IMR-90 (cell line): Measurements from ENCODE around the gene SRGAP2C. TPM values are rescaled to one million over a fixed set of nuclear protein-coding genes. Genes with fewer than 3 reads are reported as not detected.

ENCODE experiments used
- ATAC-seq: fragments of 200-7000 bp; cut with Tn5 transposase; 2 replicates; pipeline ENCODE4 v1.9.1; 2020; ENCODE audit warnings: low read depth, mild to moderate bottlenecking, moderate library complexity
- BruUV-seq: library from RNA; stranded (reverse); fragments of 400-500 nt; replicated peaks from 2 replicates; lab custom pipeline; 2021; lab: Mats Ljungman, UMichigan
- CTCF ChIA-PET: fragments of 300-600 bp; formaldehyde crosslinking; extraction: SDS; loops from one replicate; lab custom pipeline; 2021; ENCODE audit warnings: antibody characterized with exemption; lab: Yijun Ruan, JAX
- POLR2A ChIA-PET: fragments of 300-600 bp; sonication (Branson Sonifier 250); formaldehyde crosslinking; loops from one replicate; lab custom pipeline; 2022; ENCODE audit warnings: antibody characterized with exemption; ENCODE audit not compliant: unreplicated experiment; lab: Charles Lee
- DNase-seq: peaks from one replicate; pipeline ENCODE4 v3.0.0; 2013
- H2AFZ ChIP-seq: replicated peaks from 2 replicates; pipeline ENCODE3; 2013; ENCODE audit warnings: low read length, mild to moderate bottlenecking; ENCODE audit not compliant: poor library complexity
- H2AK5ac ChIP-seq: 2 replicates; pipeline ENCODE4 v1.6.1; 2013; ENCODE audit warnings: low read depth, low read length, inconsistent platforms
- H2AK9ac ChIP-seq: replicated peaks from 2 replicates; pipeline ENCODE3; 2013; ENCODE audit warnings: mild to moderate bottlenecking, low read depth, low read length, moderate library complexity; ENCODE audit not compliant: poor library complexity
- H2BK120ac ChIP-seq: 2 replicates; pipeline ENCODE4 v1.6.1; 2013; ENCODE audit warnings: low read depth, low read length, inconsistent platforms
- H2BK15ac ChIP-seq: 3 replicates; pipeline ENCODE4 v1.6.1; 2013; ENCODE audit warnings: low read depth, low read length, inconsistent platforms
- H2BK20ac ChIP-seq: 2 replicates; pipeline ENCODE4 v1.6.1; 2013; ENCODE audit warnings: low read depth, mild to moderate bottlenecking, inconsistent platforms, low read length, moderate library complexity
- H2BK5ac ChIP-seq: 2 replicates; pipeline ENCODE4 v1.6.1; 2013; ENCODE audit warnings: mild to moderate bottlenecking, low read depth, low read length, inconsistent platforms; ENCODE audit not compliant: poor library complexity, severe bottlenecking
- H3K14ac ChIP-seq: replicated peaks from 2 replicates; pipeline ENCODE4 v1.6.1; 2013; ENCODE audit warnings: low read depth, low read length, inconsistent platforms
- H3K18ac ChIP-seq: 2 replicates; pipeline ENCODE4 v1.6.1; 2013; ENCODE audit warnings: low read depth, low read length, control low read depth
- H3K23ac ChIP-seq: 2 replicates; pipeline ENCODE4 v1.6.1; 2013; ENCODE audit warnings: low read depth, low read length, inconsistent platforms
- H3K27ac ChIP-seq: 2 replicates; pipeline ENCODE4 v1.5.1; 2013; ENCODE audit warnings: mild to moderate bottlenecking, control low read depth, low read length; ENCODE audit not compliant: insufficient read depth
- H3K27me3 ChIP-seq: 2 replicates; pipeline ENCODE4 v1.6.1; 2013; ENCODE audit warnings: low read length; ENCODE audit not compliant: control insufficient read depth, insufficient read depth
- H3K36me3 ChIP-seq: 2 replicates; pipeline ENCODE4 v1.6.1; 2013; ENCODE audit warnings: low read length, mixed read lengths; ENCODE audit not compliant: control insufficient read depth, insufficient read depth
- H3K4ac ChIP-seq: 2 replicates; pipeline ENCODE4 v1.6.1; 2013; ENCODE audit warnings: low read depth, low read length, inconsistent platforms
- H3K4me1 ChIP-seq: 2 replicates; pipeline ENCODE4 v1.6.1; 2013; ENCODE audit warnings: low read length, mixed read lengths; ENCODE audit not compliant: control insufficient read depth, insufficient read depth
- H3K4me2 ChIP-seq: 2 replicates; pipeline ENCODE4 v1.6.1; 2013; ENCODE audit warnings: low read depth, mild to moderate bottlenecking, control low read depth, low read length, moderate library complexity
- H3K4me3 ChIP-seq: 2 replicates; pipeline ENCODE4 v1.5.1; 2013; ENCODE audit warnings: low read depth, mild to moderate bottlenecking, control low read depth, low read length, moderate library complexity; ENCODE audit not compliant: insufficient read depth
- H3K56ac ChIP-seq: 2 replicates; pipeline ENCODE4 v1.6.1; 2013; ENCODE audit warnings: low read length, inconsistent platforms; ENCODE audit not compliant: insufficient read depth; ENCODE audit errors: extremely low read depth
- H3K79me1 ChIP-seq, 2 experiments: 2 replicates each; pipeline ENCODE4 v1.6.1; 2013; ENCODE audit warnings: low read length in 2 of 2, inconsistent platforms in 1 of 2, low read depth in 1 of 2
- H3K9ac ChIP-seq: 2 replicates; pipeline ENCODE4 v1.6.1; 2013; ENCODE audit warnings: low read depth, low read length, control low read depth
- H3K9me1 ChIP-seq: 2 replicates; pipeline ENCODE4 v1.6.1; 2013; ENCODE audit warnings: low read length, inconsistent platforms; ENCODE audit not compliant: insufficient read depth
- H3K9me3 ChIP-seq: 2 replicates; pipeline ENCODE4 v1.6.1; 2013; ENCODE audit warnings: low read length; ENCODE audit not compliant: control insufficient read depth, insufficient read depth
- H4K20me1 ChIP-seq: 2 replicates; pipeline ENCODE4 v1.6.1; 2013; ENCODE audit warnings: low read length, inconsistent platforms; ENCODE audit not compliant: insufficient read depth
- H4K5ac ChIP-seq: 2 replicates; pipeline ENCODE4 v1.6.1; 2013; ENCODE audit warnings: mild to moderate bottlenecking, low read depth, low read length, control low read depth
- H4K8ac ChIP-seq, 2 experiments: 2 replicates each; pipeline ENCODE4 v1.6.1; 2013; ENCODE audit warnings: low read depth in 2 of 2, low read length in 2 of 2, control low read depth in 1 of 2, inconsistent platforms in 1 of 2
- H4K91ac ChIP-seq: 2 replicates; pipeline ENCODE4 v1.6.1; 2013; ENCODE audit warnings: low read depth, low read length, inconsistent platforms; ENCODE audit not compliant: insufficient read depth
- CEBPB ChIP-seq: IDR thresholded peaks from 2 replicates; pipeline ENCODE4 v1.6.1; 2012; ENCODE audit warnings: low read depth, low read length, improper control_type of control experiment
- FOS ChIP-seq: fragments of 150-350 bp; IDR thresholded peaks from 2 replicates; pipeline ENCODE4 v1.6.1; 2016; ENCODE audit warnings: low read depth, low read length
- WGBS, 2 experiments: methylation state at CpG; one replicate each; pipeline versions ENCODE4 v1.1.5 to v1.1.7; 2013; ENCODE audit warnings: missing lambda C conversion rate in 2 of 2; ENCODE audit not compliant: insufficient read length in 1 of 2; ENCODE audit errors: extremely low coverage in 2 of 2; 5-methylcytosine and 5-hydroxymethylcytosine counted together
- dilution Hi-C: fragments of 300-500 bp; cut with HindIII; formaldehyde crosslinking; loops from one replicate; pipeline ENCODE4 v1.14.3; 2018; ENCODE audit warnings: low sequenced_read_pairs; ENCODE audit not compliant: unreplicated experiment
- in situ Hi-C: fragments of 300-500 bp; cut with MboI; formaldehyde crosslinking; loops from 3 replicates; pipeline ENCODE4 v1.14.3; 2019; ENCODE audit warnings: low sequenced_read_pairs, inconsistent platforms, mixed read lengths
- intact Hi-C: fragments of 100-400 bp; cut with micrococcal nuclease; formaldehyde crosslinking; loops from 2 replicates; pipeline ENCODE4 v1.10.0; 2022
- polyA plus RNA-seq, 3 experiments: library from polyadenylated mRNA; depleted of rRNA; stranded (reverse); fragments of >200 nt; gene quantifications; 2 replicates each; pipeline ENCODE4 v1.2.3, GENCODE V29; 2012; ENCODE audit warnings: low replicate concordance in 1 of 3
- total RNA-seq: library from RNA; depleted of rRNA; stranded (reverse); fragments of >200 nt; gene quantifications from 2 replicates; pipeline ENCODE4 v1.2.3, GENCODE V29; 2012

Gene SRGAP2C
- total and polyA plus RNA-seq, 2 of the 4 experiments (the other 2 are of a cell fraction): 5.6 to 12.7 TPM

- Histone ChIP-seq H3K36me3 (no peaks in the 10 kb centered on the region), H3K4me1 (no peaks in the 10 kb centered on the region), H2AK9ac (no peak overlapping the region), H3K27ac (no peak overlapping the region), H3K27me3 (no peaks in the 10 kb centered on the region), H3K23ac (no peak overlapping the region), H4K8ac (no peak overlapping the region), H2BK15ac (no peak overlapping the region), H3K4ac (no peak overlapping the region), H2AFZ (no peak overlapping the region), H3K9me1 (no peaks in the 10 kb centered on the region), H3K18ac (no peak overlapping the region), H3K79me1 (no peaks in the 10 kb centered on the region), H3K9ac (no peak overlapping the region), H4K91ac (no peak overlapping the region), H3K4me2 (no peak overlapping the region), H2AK5ac (no peak overlapping the region), H3K9me3 (no peaks in the 10 kb centered on the region), H3K14ac (no peak overlapping the region), H2BK20ac (no peak overlapping the region), H4K20me1 (no peaks in the 10 kb centered on the region), H4K5ac (no peak overlapping the region), H2BK5ac (no peak overlapping the region), H3K56ac (no peak overlapping the region), H2BK120ac (no peak overlapping the region), H3K4me3 (no peak overlapping the region)
- CTCF ChIA-PET: interaction anchor here (0.6 kb wide), 1 partner anchor 12 kb away, joined by 6 read pairs; no protein-coding TSS in a partner anchor
- TF ChIP-seq FOS (no peak), CEBPB (peak; percentile 74)
- POLR2A ChIA-PET: no interaction called here
- ATAC-seq (no peak), DNase-seq (no peak)
- intact Hi-C loops: no loop called here
- no CpG with 5 or more reads among the region's 6 CpGs for WGBS, 2 experiments
- dilution Hi-C loops: no loop called here
- in situ Hi-C loops: no loop called here
- no TSS peak for BruUV-seq
Measured at GRCh38 chr1:121417325-121417923, 232.6 kb downstream of the SRGAP2C start.
